Measurements from ENCODE around the gene POTEH.
"Not testable (repeated sequence)": the region's sequence is repeated elsewhere in the genome, so short reads cannot be mapped to it uniquely, and the experiment has no call there.

POTEH gene

DNA sequence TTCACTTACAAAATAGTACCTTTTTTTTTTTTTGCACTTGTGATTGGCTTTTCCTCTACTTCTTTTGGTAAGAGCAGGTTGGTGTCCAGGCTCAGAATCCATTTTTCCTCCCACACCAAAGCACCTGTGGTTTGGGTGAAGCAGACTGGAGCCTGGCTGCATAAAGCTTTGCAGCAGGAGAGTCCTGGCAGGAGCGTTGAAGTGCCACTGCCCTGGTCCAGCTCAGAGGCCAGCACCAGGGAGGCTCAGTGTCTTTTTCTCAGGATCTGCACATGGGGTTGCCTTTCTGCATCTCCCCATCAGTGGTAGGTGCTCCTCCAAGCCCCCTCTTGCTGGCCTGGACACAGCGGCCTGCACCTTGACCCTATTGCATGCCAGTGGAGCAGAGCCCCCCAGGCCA, 1.7 kb upstream of the POTEH start:
- H3K36me3 ChIP-seq (replicated peaks); H3K27me3 ChIP-seq (ENCODE audit: low read depth); H3K9me3 ChIP-seq; H3K4me3 ChIP-seq; H3K4me1 ChIP-seq; DNase-seq (ENCODE audit: low spot score in 2 of 2); in situ Hi-C loops (cut with MboI; ENCODE audit: low sequenced_read_pairs): not testable (repeated sequence)

DNA sequence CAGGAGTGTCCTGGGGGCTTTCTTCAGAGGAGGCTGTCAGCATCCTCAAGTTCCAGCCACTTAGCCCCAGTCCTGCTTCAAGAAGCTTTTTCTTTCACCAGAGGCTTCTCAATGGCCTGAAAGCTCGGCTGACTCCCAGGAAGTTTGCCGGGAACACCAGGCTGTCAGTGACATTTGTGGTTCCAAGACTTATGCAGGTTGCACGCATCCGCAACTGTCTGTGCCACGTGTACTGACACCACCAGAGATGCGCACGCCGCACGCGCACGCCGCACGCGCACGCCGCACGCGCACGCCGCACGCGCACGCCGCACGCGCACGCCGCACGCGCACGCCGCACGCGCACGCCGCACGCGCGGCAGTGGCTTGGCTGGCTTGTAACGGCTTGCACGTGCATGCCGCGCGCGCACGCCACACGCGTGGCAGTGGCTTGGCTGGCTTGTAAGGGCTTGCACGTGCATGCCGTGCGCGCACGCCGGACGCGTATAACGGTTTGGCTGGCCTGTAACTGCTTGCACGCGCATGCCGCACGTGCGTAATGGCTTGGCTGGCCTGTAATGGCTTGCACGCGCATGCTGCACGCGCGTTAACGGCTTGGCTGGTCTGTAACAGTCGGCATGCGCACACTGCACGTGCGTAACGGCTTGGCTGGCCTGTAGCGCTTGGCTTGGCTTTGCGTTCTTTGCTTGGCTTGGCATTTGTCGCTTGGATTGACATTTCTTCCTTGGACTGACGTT, 646 bp upstream of the POTEH start:
- H3K4me3 ChIP-seq; H3K27me3 ChIP-seq (ENCODE audit: low read depth); in situ Hi-C loops (cut with MboI; ENCODE audit: low sequenced_read_pairs); H3K4me1 ChIP-seq; H3K9me3 ChIP-seq; DNase-seq (ENCODE audit: low spot score in 2 of 2); H3K36me3 ChIP-seq (replicated peaks): not testable (repeated sequence)

DNA sequence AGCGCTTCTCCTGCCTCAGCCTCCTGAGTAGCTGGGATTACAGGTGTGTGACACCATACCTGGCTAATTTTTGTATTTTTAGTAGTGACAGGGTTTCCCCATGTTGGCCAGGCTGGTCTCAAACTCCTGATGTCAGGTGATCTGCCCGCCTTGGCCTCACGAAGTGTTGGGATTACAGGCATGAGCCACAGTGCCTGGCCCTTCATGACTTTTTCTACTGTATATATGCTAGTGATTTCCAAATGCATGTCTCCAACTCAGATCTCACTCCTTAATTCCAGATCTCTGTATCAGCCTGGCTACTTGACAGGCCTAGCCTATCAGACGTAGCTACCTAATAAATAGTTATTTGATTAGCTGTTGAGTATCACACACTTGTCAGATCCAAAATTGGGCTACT, 23.8 kb downstream of the POTEH start:
- H3K9me3 ChIP-seq; in situ Hi-C loops (cut with MboI; ENCODE audit: low sequenced_read_pairs); DNase-seq (ENCODE audit: low spot score in 2 of 2); H3K4me3 ChIP-seq; H3K36me3 ChIP-seq (replicated peaks); H3K27me3 ChIP-seq (ENCODE audit: low read depth); H3K4me1 ChIP-seq: not testable (repeated sequence)

DNA sequence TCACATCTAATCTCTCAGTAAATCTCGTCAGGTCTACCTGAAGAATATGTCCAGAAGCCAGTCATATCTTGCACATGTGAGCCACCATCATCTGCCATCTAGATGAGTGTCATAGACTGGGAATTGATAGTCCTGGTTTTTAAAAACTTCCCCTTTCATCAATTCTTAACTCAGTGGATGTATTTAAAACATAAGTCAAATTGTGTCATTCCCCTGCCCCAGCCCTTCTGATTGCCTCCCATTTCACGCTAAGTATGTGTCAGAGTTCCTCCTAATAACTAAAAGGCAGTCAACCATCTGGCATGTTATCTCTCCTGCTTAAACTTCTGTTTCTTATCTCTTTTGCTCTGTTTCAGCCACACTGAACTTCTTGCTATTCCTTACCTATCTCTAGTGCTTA, 24.3 kb downstream of the POTEH start:
- H3K27me3 ChIP-seq (ENCODE audit: low read depth); in situ Hi-C loops (cut with MboI; ENCODE audit: low sequenced_read_pairs); H3K4me3 ChIP-seq; H3K4me1 ChIP-seq; H3K36me3 ChIP-seq (replicated peaks); DNase-seq (ENCODE audit: low spot score in 2 of 2); H3K9me3 ChIP-seq: not testable (repeated sequence)

DNA sequence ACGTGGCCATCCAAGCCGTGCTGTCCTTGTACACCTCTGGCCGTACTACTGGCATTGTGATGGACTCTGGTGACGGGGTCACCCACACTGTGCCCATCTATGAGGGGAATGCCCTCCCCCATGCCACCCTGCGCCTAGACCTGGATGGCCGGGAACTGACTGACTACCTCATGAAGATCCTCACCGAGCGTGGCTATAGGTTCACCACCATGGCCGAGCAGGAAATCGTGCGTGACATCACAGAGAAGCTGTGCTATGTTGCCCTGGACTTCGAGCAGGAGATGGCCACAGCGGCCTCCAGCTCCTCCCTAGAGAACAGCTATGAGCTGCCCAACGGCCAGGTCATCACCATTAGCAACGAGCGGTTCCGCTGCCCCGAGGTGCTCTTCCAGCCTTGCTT, 32.1 kb downstream of the POTEH start:
- H3K4me1 ChIP-seq; H3K36me3 ChIP-seq (replicated peaks); DNase-seq (ENCODE audit: low spot score in 2 of 2); in situ Hi-C loops (cut with MboI; ENCODE audit: low sequenced_read_pairs); H3K9me3 ChIP-seq; H3K4me3 ChIP-seq; H3K27me3 ChIP-seq (ENCODE audit: low read depth): not testable (repeated sequence)

DNA sequence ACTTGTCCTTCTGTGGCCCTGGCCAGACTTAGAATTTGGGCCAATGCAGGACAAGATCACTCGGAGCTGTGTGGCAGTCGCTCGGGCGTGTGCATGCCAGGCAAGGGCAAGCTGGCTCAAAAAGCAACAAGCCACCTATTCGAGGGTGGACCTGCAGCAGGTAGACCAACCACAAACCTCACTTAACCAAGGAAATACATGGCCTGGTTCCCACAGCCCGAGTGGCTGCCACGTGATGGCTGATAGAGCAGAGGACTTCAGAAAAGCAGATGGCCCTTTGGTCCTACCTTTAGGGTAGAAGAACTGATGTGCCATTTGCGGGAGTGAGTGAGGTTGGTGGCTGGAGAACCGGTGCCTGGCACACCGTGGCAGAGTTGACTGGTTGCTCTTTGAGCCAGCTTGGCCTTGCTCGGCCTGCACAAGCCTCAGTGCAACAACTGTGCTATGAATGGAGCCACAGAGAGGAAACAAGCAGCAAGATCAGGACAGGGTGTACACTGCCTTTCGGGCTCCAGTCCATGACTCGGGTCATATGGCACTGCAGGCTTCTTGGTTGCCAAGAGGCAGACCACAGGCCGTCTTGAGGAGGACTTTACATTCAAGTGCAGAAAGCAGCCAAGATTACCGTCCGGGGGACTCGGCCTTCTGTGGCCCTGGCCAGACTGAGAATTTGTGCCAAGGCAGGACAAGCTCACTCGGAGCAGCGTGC, 39.5 kb downstream of the POTEH start:
- DNase-seq (ENCODE audit: low spot score in 2 of 2); H3K4me1 ChIP-seq; H3K27me3 ChIP-seq (ENCODE audit: low read depth); H3K9me3 ChIP-seq; H3K4me3 ChIP-seq; H3K36me3 ChIP-seq (replicated peaks); in situ Hi-C loops (cut with MboI; ENCODE audit: low sequenced_read_pairs): not testable (repeated sequence)

DNA sequence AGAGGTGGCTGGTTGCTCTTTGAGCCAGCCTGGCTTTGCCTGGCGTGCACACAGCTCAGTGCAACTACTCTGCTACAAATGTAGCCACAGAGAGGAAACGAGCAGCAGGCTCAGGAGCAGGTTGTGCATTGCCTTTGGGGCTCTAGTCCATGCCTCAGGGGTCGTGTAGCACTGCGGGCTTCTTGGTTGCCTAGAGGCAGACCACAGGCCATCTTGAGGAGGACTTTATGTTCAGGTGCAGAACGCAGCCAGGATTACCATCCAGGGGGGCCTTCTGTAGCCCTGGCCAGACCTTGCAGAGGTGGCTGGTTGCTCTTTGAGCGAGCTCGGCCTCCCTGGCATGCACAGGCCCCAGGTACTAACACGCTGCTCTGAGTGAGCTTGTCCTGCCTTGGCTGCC, 41.2 kb downstream of the POTEH start:
- H3K9me3 ChIP-seq; H3K4me1 ChIP-seq; in situ Hi-C loops (cut with MboI; ENCODE audit: low sequenced_read_pairs); H3K36me3 ChIP-seq (replicated peaks); H3K4me3 ChIP-seq; H3K27me3 ChIP-seq (ENCODE audit: low read depth); DNase-seq (ENCODE audit: low spot score in 2 of 2): not testable (repeated sequence)

DNA sequence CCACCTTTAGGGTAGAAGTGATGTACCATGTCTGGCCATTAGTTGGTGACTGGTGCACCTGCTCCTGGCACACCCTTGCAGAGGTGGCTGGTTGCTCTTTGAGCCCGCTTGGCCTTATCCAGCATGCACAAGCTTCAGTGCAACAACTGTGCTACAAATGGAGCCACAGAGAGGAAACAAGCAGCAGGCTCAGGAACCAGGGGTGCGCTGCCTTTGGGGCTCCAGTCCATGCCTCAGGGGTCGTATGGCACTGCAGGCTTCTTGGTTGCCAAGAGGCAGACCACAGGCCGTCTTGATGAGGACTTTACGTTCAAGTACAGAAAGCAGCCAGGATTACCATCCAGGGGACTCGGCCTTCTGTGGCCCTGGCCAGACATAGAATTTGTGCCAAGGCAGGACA, 44.6 kb downstream of the POTEH start:
- H3K4me1 ChIP-seq; in situ Hi-C loops (cut with MboI; ENCODE audit: low sequenced_read_pairs); H3K36me3 ChIP-seq (replicated peaks); H3K27me3 ChIP-seq (ENCODE audit: low read depth); H3K9me3 ChIP-seq; H3K4me3 ChIP-seq; DNase-seq (ENCODE audit: low spot score in 2 of 2): not testable (repeated sequence)

DNA sequence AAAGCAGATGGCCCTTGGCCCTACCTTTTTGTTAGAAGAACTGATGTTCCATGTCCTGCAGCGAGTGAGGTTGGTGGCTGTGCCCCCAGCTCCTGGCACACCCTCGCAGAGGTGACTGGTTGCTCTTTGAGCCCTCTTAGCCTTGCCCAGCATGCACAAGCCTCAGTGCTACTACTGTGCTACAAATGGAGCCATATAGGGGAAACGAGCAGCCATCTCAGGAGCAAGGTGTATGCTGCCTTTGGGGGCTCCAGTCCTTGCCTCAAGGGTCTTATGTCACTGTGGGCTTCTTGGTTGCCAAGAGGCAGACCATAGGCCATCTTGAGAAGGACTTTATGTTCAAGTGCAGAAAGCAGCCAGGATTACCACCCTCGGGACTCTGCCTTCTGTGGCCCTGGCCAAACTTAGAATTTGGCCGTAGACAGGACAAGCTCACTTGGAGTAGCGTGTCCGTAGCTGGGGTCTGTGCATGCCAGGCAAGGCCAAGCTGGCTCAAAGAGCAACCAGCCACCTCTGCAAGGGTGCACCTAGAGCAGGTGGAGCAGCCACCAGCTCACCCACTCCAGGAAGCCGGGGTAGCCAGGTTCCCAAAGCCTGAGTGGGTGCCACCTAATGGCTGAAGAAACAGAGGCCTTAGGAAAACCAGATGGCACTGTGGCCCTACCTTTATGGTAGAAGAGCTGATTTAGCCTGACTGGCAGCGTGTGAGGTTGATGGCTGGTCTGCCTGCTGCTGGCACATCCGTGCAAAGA, 48.5 kb downstream of the POTEH start:
- H3K4me1 ChIP-seq; H3K9me3 ChIP-seq; in situ Hi-C loops (cut with MboI; ENCODE audit: low sequenced_read_pairs); H3K4me3 ChIP-seq; H3K27me3 ChIP-seq (ENCODE audit: low read depth); H3K36me3 ChIP-seq (replicated peaks); DNase-seq (ENCODE audit: low spot score in 2 of 2): not testable (repeated sequence)

DNA sequence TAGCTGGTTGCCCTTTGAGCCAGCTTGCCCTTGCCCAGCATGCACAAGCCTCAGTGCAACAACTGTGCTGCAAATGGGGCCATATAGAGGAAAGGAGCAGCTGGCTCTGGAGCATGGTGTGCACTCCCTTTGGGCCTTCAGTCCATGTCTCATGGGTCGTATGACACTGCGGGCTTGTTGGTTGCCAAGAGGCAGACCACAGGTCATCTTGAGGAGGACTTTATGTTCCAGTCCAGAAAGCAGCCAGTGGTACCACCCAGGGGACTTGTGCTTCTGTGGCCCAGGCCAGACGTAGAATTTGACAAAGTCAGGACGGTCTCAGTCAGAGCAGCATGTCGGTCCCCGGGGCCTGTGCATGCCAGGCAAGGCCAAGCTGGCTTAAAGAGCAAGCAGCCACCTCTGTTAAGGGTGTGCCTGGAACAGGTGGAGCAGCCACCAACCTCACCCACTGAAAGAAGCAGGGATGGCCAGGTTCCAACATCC, 49.1 kb downstream of the POTEH start:
- H3K36me3 ChIP-seq (replicated peaks); in situ Hi-C loops (cut with MboI; ENCODE audit: low sequenced_read_pairs); DNase-seq (ENCODE audit: low spot score in 2 of 2); H3K9me3 ChIP-seq; H3K4me1 ChIP-seq; H3K27me3 ChIP-seq (ENCODE audit: low read depth); H3K4me3 ChIP-seq: not testable (repeated sequence)

DNA sequence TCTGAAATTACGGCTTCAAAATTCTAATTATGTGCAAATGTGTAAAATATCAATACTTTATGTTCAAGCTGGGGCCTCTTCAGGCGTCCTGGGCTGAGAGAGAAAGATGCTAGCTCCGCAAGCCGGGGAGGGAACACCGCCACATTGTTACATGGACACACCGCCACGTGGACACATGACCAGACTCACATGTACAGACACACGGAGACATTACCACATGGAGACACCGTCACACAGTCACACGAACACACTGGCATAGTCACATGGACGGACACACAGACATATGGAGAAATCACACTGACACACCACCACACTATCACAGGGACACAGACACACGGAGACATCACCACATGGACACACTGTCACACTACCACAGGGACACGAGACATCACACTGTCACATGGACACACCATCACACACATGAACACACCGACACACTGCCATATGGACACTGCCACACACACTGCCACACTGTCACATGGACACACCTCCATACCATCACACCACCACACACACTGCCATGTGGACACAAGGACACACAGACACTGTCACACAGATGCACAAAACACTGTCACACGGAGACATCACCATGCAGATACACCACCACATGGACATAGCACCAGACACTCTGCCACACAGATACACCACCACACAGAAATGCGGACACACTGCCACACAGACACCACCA, 58.0 kb downstream of the POTEH start:
- in situ Hi-C loops (cut with MboI; ENCODE audit: low sequenced_read_pairs); H3K36me3 ChIP-seq (replicated peaks); H3K4me3 ChIP-seq; H3K9me3 ChIP-seq; H3K27me3 ChIP-seq (ENCODE audit: low read depth); H3K4me1 ChIP-seq; DNase-seq (ENCODE audit: low spot score in 2 of 2): not testable (repeated sequence)

DNA sequence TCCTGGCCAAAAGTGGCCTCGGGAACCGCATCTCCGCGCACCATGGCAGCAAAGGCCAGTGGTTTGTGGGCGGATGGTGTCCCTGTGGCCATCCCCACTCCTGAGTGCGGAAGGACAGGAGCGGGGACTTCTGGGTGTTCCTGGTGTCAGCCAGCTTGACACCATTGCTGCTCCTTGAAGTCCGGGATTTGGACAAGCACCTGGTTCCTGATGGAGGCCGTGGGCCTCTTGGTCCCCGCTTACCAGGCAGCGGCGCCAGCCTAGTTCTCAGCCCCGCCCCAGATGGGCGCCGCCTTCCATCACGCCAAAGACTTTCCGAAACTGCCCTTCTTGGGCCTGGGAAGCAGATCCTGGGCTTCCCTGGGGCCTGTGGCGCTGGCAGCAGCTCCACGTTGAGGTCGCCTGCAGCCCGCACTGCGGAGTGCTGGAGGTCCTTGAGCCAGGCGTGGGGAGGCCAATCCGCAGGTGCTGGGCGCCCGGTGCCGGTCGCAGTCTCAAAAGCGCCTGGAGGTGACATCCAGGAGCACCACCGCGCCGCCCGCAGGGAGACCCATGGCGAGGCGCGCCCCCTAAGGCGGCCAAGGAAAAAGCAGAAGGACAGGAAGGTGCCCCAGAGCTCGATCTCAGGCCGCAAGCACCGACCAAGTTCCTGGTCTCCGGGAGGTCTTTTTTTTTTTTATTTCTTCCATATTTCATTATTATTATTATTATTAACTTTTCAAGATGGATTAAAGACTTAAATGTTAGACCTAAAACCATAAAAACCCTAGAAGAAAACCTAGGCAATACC, 59.5 kb downstream of the POTEH start:
- in situ Hi-C loops (cut with MboI; ENCODE audit: low sequenced_read_pairs); H3K9me3 ChIP-seq; H3K4me3 ChIP-seq; H3K27me3 ChIP-seq (ENCODE audit: low read depth); H3K36me3 ChIP-seq (replicated peaks); H3K4me1 ChIP-seq; DNase-seq (ENCODE audit: low spot score in 2 of 2): not testable (repeated sequence)

DNA sequence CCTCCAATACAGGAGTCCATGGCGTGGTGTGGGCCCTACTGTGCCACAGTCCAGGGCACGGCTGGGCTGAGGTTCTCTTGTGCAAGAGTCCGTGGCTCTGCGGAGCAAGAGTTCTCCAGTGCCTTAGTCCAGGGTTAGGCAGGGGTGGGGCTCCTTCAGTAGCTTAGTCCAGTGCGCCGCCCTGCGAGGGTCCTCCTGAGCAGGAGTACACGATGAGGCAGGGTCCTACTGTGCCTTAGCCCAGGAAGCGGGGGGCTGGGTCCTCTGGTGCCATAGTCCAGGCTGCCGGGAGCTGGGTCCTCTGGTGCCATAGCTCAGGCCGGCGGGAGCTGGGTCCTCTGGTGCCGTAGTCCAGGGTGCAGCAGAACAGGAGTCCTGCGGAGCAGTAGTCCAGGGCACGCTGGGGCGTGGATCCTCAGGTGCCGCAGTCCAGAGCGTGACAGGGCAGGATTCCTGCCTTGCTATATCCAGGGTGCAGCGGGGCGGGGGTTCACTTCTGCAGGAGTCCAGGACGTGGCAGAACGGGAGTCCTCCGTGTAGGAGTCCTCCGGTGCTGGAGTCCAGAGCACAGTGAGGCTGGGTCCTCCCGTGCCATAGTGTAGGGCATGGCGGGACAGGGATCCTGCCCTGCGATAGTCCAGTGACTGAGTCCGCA, 69.7 kb downstream of the POTEH start:
- in situ Hi-C loops (cut with MboI; ENCODE audit: low sequenced_read_pairs); H3K4me3 ChIP-seq; DNase-seq (ENCODE audit: low spot score in 2 of 2); H3K9me3 ChIP-seq; H3K27me3 ChIP-seq (ENCODE audit: low read depth); H3K4me1 ChIP-seq; H3K36me3 ChIP-seq (replicated peaks): not testable (repeated sequence)
